Stimulated activated CD4-positive, alpha-beta T cell treated with anti-CD3 and anti-CD28 coated beads, Interleukin-15, amount 100 ng/mL, for 48 hours (primary cell): ENCODE results near the gene RAVER1.
"Not testable (repeated sequence)": the region's sequence is repeated elsewhere in the genome, so short reads cannot be mapped to it uniquely, and the experiment has no call there.

Experiments used
- DNase-seq, 2 donors: peaks; one replicate each; pipeline ENCODE4 v3.0.0-alpha.2; 2020; ENCODE audit warnings: low read depth in 2 of 2

RAVER1 gene, protein sequence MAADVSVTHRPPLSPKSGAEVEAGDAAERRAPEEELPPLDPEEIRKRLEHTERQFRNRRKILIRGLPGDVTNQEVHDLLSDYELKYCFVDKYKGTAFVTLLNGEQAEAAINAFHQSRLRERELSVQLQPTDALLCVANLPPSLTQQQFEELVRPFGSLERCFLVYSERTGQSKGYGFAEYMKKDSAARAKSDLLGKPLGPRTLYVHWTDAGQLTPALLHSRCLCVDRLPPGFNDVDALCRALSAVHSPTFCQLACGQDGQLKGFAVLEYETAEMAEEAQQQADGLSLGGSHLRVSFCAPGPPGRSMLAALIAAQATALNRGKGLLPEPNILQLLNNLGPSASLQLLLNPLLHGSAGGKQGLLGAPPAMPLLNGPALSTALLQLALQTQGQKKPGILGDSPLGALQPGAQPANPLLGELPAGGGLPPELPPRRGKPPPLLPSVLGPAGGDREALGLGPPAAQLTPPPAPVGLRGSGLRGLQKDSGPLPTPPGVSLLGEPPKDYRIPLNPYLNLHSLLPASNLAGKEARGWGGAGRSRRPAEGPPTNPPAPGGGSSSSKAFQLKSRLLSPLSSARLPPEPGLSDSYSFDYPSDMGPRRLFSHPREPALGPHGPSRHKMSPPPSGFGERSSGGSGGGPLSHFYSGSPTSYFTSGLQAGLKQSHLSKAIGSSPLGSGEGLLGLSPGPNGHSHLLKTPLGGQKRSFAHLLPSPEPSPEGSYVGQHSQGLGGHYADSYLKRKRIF

DNA sequence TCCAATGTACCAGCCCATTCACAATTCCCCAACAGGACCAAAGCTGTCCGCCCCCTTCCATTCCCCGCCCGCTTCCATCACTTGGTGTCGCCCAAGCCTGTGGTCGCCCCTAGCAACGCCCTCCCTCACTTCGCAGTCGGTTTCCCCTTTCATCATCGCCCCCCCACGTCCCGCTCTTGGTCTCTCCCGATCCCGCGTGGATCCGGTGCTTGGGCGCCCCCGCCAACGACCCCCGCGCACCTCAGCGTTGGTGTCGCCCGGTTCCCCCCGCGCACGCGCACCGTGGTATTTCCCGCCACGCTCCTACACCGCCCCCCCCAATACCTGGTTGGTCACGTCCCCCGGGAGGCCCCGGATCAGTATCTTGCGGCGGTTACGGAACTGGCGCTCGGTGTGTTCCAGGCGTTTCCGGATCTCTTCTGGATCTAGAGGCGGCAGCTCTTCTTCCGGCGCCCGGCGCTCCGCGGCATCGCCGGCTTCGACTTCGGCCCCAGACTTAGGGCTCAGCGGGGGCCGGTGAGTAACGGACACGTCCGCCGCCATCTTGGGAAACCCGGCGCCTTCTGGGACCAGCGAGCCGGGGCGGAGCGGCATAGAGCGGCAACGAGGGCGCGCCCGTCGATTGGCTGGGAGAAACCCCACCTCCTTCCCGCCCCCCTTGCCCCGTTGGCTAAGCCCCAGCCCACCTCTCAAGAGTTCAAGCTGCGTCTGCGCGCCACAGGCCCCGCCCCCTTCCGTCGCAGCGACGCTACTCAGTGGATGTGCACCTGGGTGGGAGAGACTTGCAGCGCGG, at the start of gene RAVER1:
RAVER1 (minus strand) TSS at position 565 of the 793 bp plus-strand sequence; CDS start at position 543, 22 bp downstream.
- DNase-seq: peak; percentile 98

DNA sequence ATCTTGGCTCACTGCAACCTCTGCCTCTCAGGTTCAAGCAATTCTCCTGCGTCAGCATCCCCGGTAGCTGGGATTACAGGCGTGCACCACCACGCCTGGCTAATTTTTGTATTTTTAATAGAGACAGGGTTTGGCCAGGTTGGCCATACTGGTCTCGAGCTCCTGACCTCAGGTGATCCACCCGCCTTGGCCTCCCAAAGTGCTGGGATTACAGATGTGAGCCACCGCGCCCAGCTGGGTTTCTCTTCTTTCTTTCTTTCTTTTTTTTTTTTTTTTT, 49.8 kb upstream of the RAVER1 start:
- DNase-seq: not testable (repeated sequence)

DNA sequence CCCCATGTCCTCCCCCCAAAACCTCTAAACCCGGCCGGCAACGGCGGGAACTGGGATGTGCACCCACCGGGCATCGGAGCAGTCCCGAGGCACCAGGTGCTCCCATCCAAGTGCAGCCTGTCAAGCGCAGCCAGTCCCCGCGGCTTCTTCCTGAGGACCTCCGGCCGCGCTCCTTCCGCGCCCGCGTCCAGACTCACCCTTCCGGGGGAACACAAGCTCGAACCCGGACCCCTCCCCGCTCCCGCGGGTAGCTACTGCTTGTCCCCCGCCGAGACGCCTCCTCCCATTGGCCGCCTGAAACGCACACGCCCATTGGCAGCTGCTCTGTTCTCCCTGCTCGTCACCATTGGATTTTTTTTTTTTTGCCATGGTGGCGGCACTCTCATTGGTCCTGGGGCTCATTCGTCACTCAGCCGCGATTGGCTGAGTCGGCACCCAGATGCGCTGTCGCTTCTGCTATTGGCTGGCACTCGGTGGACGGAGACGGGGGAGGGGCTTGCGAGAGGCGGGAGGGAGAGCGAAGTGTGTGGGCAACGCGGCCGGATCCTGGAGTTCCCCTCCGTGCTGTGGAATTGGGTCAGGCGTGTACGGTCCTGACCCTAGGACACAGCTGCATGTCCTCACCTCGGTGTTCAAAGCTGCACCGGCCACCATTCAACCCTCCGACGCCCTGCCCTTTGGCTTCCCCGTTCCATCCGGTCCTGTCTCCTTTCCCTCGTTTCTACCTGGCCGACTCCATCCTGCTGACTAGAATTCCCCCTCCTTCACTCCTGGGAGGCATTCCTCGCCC, 47.2 kb upstream of the RAVER1 start, which contains the start of gene TYK2:
TYK2 (minus strand) TSS at position 260 of the 790 bp plus-strand sequence. CDS start 2,166 bp downstream, outside the sequence.
- peak; percentile 92 to 95 for DNase-seq

DNA sequence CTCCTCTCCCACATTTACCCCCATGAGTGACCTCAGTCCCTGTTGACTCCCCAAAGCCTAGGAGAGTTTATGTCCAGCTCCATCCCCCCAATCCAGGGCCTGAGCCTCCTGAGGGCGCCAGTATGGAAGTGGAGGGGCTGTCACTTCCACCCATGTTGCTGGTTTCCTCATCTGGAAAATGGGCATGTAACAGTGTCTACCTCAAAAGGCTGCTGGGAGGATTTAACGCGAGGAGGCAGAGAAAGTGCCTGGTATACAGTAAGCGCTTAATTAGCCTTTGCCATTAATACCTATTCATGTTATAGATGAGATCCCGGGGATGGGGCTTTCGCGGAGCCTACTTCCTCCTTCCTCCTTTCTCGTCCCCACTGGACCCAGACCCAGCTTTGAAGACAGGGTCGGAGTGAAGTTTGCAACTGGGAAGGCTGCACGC, 46.6 kb upstream of the RAVER1 start:
- DNase-seq: no peak

DNA sequence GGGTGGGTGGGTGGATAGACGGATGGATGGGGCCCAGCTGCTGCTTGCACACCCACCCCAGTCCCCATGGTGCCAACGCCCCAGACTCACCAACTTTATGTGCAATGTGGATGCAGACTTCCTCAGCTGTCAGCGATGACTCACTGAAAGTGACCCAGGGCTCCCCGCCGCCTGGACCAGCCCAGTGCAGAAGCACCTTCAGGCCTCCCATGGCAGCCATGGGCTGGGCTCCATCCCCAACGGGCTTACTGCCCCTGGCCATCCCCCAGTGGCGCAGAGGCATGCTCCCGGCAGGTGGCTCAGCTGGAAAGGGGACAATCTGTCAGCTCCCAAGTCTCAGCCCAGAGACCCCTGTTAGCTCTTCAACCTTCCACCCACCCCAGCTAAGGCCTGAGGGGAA, 44.8 kb upstream of the RAVER1 start:
- DNase-seq: no peak

DNA sequence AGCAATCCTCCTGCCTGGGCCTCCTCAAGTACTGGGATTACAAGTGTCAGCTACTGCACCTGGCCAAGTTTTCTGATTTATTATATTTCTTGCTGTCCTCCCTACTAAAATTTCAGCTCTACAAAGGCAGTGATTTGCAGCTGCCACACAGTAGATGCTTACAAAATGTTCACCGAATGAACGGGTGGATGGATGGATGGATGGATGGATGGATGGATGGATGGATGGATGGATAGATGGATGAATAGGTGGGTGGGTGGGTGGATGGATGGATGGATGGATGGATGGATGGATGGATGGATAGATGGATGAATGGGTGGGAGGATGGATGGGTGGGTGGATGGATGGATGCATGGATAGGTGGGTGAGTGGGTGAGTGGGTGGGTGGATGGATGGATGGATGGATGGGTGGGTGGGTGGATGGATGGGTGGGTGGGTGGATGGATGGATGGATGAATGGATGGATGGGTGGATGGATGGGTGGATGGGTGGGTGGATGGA, 43.9 kb upstream of the RAVER1 start:
- not testable (repeated sequence) for DNase-seq

DNA sequence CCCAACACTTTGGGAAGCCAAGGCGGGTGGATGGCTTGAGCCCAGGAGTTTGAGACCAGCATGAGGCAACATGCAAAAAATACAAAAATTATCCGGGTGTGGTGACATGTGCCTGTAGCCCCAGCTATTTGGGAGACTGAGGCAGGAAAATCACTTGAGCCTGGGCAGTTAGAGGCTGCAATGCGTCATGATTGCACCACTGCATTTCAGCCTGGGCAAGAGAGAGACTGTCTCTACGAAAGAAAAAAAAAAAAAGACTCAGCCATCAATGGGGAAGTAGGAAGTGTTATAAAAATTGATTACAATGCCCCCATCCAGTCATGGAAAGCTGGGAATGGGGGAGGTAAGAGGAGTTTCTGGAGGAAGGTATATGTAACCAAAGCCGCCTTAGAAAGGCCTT, 41.6 kb upstream of the RAVER1 start:
- no peak for DNase-seq

DNA sequence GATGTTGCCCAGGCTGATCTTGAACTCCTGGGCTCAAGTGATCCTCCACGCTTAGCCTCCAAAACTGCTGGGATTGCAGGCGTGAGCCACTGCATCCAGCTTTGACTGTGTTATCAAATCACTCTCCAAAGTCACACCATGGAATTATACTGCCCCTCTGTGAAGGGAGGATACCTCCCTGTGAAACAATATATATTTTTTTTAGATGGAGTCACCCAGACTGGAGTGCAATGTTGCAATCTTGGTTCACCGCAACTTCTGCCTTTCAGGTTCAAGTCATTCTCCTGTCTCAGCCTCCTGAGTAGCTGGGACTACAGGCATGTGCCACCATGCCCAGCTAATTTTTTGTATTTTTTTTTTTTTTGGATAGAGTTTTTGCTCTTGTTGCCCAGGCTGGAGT, 39.4 kb upstream of the RAVER1 start:
- DNase-seq: no peak

DNA sequence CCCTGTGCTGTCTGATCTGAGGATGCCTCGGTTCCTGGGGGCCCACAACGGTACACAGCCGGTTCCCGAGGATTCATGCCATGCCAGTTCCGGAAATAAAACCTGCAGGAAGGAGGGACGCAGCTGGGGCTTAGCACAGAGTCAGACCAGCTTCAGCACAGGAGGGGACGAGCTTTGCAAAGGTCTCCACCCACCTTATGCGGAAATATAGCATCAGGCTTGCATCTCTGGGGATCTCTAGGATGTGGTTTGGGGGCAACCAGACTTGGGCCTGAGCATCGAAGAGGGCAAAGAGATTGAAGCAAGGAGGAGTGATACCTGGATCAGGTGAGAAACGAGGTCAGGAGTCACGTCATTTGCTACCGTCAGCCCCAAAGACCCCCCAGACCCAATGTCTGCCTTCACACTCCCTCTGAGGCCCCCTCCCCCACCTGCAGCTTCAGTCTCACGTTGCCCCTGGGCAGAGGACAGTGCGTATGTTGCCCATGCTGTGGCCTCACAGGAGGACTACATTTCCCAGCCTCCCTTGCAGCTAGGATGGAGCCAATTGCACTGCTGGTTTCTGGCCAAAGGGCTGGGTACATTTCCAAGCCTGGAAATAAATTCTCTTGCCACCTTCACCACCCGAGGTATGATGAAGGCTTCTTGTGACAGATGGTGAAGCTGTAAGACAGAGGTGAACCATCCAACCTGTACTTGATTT, 34.9 kb upstream of the RAVER1 start:
- no peak for DNase-seq

DNA sequence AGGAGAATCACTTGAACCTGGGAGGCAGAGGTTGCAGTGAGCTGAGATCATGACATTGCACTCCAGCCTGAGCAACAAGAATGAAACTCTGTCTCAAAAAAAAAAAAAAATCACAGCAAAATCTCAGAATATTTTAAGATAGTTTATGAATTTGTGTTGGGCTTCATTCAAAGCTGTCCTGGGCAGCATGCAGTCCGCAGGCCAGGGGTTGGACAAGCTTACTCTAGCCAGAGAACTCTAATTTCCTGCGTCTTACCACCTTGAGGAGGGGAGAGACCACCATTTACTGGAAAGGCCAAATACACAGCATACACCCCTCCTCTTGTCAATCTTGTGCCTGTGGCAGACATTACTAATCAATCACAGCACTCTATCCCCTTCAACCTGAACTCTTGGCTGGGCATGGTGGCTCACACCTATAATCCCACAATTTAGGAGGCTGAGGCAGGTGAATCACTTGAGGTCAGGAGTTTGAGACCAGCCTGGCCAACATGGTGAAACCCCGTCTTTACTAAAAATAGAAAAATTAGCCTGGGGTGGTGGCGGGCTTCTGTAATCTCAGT, 33.7 kb upstream of the RAVER1 start:
- DNase-seq: not testable (repeated sequence)

DNA sequence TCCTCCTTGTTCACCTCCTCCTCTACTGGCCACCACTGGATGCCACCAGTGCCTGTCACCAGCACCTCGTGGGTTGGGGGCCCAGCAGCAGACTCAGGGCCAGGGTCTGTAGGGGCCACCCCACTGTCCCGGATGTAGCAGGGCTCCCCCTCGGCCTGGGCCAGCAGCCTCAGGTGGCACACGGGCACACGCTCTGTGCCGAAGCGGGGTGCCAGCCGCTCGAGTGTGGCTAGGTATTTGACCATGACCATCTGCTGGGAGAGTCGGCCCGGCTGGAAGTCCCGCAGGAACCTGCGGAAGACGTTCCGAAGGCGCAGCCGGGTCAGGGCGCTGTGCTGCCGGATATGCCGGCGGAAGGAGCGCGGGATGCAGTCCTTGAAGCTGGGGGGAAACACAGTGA, 32.2 kb upstream of the RAVER1 start:
- no peak for DNase-seq

DNA sequence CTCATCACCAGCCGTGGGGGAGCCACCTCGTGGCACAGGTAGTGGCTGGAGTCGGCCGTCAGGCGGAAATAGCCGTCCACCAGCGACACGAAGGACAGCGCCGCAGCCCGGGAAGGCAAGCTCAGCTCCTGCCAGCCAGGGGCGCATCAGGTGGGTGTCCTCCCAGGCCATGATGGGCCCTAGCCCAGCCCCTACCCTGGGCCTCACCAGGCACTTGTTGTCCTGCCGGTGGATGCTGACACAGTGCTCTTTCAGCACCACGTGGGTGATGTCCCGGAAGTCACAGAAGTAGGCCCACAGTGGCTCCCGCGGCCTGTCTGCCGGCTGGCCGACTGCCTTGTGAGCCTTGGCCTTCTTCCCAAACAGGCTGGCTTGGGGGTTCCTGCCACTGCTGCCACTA, 31.3 kb upstream of the RAVER1 start:
- no peak for DNase-seq

DNA sequence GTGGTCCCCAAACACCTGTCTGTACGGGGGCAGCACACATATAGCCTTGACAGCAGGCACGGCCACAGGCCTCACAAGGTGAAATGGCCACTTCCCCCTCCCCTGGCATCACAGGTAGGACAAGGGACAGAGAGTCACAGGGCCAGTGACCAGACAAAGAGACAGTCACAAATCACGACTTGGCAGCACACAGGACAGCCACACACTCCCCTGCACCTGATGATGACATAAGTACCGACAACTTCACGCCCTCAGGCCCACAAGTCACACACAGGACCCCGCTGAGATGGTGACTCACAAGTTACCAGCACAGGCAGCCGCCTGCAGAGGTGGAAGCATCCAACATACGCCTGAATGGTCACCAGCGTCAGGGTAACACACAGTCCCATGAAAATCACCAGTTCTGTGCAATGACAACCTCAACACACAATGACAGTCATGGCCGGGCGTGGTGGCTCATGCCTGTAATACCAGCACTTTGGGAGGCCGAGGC, 30.5 kb upstream of the RAVER1 start:
- no peak for DNase-seq

DNA sequence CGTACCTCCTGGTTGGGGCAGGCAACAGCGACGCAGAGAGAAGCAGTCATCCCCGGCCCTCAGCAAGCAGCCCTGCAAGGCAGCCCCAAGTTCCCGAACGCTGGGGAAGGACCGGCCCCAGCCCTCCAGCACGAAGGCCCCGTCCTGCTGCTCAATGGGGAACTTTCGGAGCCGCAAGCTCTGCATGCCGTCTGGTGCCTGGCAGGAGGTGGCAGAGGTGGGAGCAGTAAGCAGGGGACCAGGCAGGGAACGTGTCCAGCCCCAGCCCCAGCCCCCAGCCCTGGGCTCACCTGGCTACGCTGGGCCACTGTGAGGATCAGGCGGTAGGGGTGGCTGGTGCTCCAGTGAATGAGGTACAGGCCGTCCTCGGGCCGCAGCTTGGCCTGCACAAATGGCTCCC, 28.9 kb upstream of the RAVER1 start:
- DNase-seq: no peak

DNA sequence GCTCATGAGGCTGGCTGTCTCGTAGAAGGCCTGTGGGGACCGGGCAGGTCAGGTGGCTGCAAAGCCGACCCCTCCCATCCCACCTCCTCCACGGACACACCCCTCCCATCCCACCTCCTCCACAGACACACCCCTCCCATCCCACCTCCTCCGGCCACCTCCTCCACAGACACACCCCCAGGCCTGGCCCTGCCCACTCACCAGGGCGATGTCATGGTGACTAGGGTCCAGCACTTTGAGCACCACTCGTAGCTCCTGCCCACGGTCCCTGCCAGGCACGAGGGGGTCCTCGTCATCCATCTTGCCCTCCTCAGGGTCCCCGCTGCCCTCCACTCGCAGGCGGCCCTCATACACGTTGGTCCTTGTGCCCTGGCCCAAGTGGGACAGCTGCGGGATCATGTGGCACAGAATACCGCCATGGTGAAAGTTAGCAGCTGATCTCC, 28.3 kb upstream of the RAVER1 start:
- DNase-seq: no peak

DNA sequence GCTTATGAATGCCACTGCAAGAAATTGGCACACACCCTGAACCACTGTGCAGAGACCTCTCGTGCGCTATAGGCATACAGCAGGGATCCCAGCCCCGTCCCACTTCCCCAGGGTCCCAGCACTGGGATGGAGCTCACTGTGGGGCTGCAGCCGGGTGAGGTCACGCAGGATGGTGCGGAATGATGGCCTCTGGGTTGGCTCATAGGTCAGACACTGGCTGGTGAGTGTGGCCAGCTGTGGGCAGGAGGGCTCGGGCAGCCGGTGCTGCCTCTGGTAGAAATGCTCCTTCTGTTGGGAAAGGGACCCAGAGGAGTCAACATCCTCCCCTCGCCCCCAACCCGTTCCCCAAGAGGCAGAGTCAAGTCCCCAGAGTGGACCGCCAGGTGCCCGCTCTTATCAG, 23.1 kb upstream of the RAVER1 start:
- no peak for DNase-seq

DNA sequence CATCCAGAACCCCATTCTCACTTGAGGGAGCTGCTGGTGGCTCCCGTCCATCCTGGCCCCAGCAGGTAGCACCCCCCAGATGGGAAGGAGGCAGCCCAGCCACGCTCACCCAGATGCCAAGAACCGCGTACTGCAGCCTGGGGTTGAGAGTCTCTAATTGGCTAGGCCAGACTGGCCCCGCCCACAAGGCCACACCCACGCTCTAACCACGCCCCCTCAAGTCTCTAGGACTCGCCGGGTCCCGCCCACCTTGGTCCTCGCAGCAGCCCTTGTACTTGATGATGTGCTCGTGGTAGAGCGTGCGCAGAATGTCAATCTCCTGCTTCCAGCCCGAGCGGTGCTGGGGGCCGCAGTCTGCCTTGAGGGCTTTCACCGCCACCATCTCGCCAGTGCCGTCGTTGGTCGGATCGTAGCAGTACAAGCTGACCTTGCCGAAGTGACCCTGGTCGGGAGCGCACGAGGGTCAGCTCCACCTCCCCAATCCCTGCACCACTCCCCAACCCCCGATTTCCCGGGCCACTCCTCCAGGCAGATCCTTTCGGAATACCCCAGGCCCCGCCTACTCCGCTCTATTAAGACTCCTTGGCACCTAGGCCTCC, 20.6 kb upstream of the RAVER1 start:
- peak; percentile 52 to 55 for DNase-seq

DNA sequence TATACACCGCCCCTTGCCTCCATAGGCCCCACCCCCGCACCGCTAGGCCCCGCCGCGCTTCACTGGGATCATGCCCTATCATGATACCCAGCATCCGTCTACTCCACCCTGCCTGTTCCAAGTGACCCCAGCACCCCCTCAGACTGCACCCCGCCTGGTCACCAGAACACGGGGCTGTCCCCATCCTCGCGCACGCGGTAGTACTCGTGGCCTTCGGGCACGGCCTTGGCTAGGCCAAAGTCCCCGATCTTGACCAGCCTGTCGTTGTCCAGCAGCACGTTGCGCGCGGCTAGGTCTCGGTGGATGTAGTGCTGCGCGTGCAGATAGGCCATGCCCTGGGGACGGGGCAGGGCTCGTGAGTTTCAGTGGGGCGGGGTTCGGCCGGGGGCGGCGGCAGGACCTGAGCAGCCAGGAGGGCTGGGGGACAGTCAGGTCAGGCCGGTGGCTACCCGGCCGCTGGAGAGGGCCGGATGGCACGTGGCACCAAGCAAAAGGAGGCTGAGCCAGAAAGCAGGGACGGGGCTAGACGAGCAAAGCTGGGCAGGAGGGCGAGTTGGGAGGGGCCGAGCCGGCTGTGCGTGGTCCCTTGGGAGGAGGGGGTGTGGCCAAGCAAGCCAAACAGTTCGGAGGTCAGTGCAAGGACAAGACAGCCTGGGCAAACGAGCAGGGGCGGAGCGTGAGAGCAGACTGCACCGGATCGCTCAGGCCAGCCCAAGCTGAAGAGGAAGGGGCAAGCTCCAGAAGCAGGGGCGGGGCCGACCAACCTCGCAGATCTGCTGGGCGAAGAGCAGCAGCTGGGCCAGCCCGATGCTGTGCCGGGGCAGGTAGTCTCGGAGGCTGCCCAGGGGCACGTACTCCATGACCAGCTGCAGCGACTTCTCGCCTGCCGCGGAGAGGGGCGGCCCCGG, 19.7 kb upstream of the RAVER1 start:
- DNase-seq: no peak

DNA sequence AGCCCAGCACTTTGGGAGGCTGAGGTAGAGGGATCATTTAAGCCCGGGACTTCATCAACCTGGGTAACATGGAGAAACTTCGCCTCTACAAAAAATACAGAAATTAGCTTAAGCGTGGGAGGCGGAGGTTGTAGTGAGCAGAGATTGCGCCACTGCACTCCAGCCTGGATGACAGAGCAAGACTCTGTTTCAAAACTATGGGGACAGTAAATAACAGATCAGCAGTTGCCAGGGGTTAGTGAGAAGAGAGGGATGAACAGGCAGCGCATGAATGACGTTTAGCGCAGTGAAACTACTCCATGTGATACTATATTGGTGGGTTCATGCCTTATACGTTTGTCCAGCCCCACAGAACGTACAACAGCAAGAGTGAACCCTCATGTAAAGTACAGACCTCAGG, 13.2 kb upstream of the RAVER1 start:
- DNase-seq: no peak
